GM19463 (cell line): ENCODE measurements around the gene MB21D2.
"Not testable (repeated sequence)": the region's sequence is repeated elsewhere in the genome, so short reads cannot be mapped to it uniquely, and the experiment has no call there.

ENCODE experiments used
- ATAC-seq: cut with Tn5 transposase; IDR thresholded peaks from one replicate; pipeline ENCODE4 v1.9.1; 2021; ENCODE audit warnings: mild to moderate bottlenecking, moderate library complexity; ENCODE audit not compliant: unreplicated experiment

The MB21D2 gene

GRCh38 chr3:192817053-192817452, 100.6 kb downstream of the MB21D2 start:
- peak; percentile 61 for ATAC-seq

GRCh38 chr3:192816351-192816750, 101.3 kb downstream of the MB21D2 start:
- ATAC-seq: no peak

GRCh38 chr3:192812743-192813383, 104.8 kb downstream of the MB21D2 start:
- no peak for ATAC-seq

- ATAC-seq: no peak
Observed at GRCh38 chr3:192805711-192806110, 111.9 kb downstream of the MB21D2 start.

GRCh38 chr3:192804502-192804901, 113.2 kb downstream of the MB21D2 start:
- no peak for ATAC-seq

GRCh38 chr3:192802957-192803899, 114.4 kb downstream of the MB21D2 start:
- ATAC-seq: peak; percentile 63

GRCh38 chr3:192801985-192802384, 115.7 kb downstream of the MB21D2 start:
- no peak for ATAC-seq

GRCh38 chr3:192799721-192800120, 117.9 kb downstream of the MB21D2 start:
- ATAC-seq: no peak

- ATAC-seq: no peak
Observed at GRCh38 chr3:192795021-192795420, 122.6 kb downstream of the MB21D2 start.

GRCh38 chr3:192794216-192794615, 123.4 kb downstream of the MB21D2 start:
- ATAC-seq: no peak

- not testable (repeated sequence) for ATAC-seq
Observed at GRCh38 chr3:192788816-192789515, 128.7 kb downstream of the MB21D2 start.

GRCh38 chr3:192778508-192778907, 139.1 kb downstream of the MB21D2 start:
- no peak for ATAC-seq

- not testable (repeated sequence) for ATAC-seq
Observed at GRCh38 chr3:192774341-192774740, 143.3 kb downstream of the MB21D2 start.

- no peak for ATAC-seq
Observed at GRCh38 chr3:192772240-192772894, 145.3 kb downstream of the MB21D2 start.

GRCh38 chr3:192758654-192759053, 159.0 kb downstream of the MB21D2 start:
- ATAC-seq: no peak

GRCh38 chr3:192751148-192751547, 166.5 kb downstream of the MB21D2 start:
- ATAC-seq: no peak

GRCh38 chr3:192750201-192750600, 167.5 kb downstream of the MB21D2 start:
- no peak for ATAC-seq

GRCh38 chr3:192747746-192748145, 169.9 kb downstream of the MB21D2 start:
- no peak for ATAC-seq

GRCh38 chr3:192747145-192747544, 170.5 kb downstream of the MB21D2 start:
- no peak for ATAC-seq
